HUDEP-2 (cell line): ENCODE results near the gene OMD.

Source experiments
- DNase-seq, 76 experiments: peaks; one replicate each; lab custom pipeline; 2025; ENCODE audit not compliant: unreplicated experiment in 76 of 76; lab: John Stamatoyannopoulos, UW

Gene OMD, protein sequence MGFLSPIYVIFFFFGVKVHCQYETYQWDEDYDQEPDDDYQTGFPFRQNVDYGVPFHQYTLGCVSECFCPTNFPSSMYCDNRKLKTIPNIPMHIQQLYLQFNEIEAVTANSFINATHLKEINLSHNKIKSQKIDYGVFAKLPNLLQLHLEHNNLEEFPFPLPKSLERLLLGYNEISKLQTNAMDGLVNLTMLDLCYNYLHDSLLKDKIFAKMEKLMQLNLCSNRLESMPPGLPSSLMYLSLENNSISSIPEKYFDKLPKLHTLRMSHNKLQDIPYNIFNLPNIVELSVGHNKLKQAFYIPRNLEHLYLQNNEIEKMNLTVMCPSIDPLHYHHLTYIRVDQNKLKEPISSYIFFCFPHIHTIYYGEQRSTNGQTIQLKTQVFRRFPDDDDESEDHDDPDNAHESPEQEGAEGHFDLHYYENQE

DNA sequence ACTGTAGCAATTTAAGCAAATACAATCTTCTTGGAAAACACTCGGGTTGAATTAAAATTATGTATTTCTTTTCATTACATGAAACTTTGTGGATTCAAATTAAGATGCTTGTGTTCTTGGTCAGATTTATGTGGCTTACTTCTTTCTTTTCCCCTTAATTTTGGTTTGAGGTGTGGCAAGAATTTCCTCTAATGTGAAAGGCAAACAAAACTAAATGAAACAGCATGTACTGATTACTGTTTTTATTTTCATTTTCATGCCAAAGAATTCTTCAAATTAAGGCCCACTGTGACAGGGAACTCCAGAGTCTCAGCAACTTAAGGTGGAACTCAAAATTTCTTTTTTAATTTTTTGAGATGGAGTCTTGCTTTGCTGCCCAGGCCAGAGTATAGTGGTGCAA is at the start of gene OMD:
TSS of gene OMD (minus strand) at position 132 of the 400 bp plus-strand sequence. CDS start 6,913 bp downstream, outside the sequence.
- no peak for DNase-seq

- no peak for DNase-seq
These were observed 43.9 kb upstream of the OMD start for GRCh38 chr9:92468206-92468605.

DNA sequence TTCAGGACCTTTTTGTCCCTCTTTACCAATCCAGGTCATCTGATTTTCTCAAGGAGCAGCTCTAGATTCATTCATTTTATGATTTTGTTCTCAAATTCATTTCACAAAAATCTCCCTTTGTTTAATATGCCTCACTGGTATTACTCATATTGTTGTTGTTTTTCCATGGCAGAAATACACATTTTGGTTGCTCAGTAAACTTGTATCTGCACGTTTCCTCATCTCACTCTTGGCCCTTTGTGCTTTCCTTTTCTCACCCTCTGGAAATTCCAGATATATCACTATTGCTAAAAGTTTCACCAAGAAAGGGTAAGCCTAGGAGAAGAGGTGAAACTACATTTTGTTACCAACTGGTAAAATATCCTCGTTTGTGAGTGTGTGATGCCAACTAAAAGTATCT is 43.2 kb upstream of the OMD start:
- no peak for DNase-seq

GRCh38 chr9:92467041-92467440 is 42.8 kb upstream of the OMD start:
- no peak for DNase-seq

DNA sequence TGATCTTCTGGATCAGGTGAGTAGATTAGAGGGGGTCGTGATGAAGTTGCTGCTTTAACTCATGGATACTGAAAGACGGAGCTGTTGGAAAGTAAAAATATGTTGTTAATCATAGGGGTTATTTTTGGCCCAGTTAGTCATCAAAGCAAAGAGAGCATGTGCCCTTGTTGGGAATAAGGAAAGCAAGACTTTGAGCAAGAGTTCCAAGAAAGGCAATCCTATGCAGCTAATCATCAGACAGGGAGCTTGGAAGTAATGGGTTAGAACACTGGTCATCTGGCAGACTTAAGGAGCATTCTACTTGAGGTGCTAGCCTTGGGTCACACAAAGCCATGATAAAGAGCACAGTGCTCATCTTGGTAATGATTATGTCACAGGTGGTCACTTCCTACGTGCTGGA is 39.7 kb upstream of the OMD start:
- no peak for DNase-seq

DNA sequence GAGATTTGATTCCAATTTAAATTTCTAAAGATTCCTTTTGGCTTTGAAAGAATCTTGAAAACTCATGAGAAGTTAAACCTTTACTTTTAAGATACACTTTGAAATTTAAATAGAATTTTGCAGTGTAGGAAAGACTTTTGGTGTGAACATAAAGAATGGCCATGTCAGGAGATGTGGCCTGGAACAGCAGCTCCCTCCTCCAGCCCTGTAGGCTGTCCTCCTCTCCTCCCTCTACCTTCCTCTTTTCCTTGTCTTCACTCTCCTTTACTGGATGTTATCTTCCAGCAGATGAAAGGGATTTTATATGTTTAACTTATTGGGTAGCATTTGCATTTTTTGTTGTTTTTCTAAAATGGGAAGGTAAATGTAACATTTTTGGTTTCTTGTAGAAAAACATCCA is 39.1 kb upstream of the OMD start:
- DNase-seq: no peak

DNA sequence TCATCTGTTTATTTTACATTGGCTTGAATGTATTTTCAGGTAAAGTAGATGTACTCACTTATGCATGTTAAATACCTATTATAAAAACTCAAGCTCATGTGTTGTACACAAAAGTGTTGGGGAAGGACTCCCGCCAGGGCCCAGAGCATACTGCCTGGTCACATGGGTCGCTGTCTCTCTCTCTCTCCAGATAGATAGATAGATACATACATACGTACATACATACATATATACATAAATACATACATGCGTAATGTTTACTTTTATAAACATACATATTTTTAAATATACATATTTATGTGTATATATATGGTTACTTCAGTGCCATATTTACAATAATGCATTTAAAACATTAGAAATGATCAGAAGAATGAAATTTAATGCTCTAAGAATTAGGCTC is 33.3 kb upstream of the OMD start:
- no peak for DNase-seq

DNA sequence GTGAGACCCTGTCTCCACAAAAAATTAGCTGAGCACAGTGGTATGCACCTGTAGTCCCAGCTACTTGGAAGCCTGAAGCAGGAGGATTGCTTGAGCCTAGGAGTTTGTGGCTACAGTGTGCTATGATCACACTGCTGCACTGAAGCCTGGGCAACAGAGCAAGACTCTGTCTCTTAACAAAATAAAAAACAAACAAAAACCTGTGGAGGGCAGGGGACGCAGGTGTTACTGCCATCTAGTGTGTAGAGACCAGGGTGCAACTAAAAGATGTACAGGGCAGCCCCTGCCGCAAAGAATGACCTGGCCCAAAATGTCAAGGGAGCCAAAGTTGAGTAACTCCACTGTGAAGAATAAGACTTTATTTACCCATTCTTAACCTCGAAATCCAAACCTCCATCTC is 30.9 kb upstream of the OMD start:
- DNase-seq: peak in 1 of 76 experiments; percentile 8

DNA sequence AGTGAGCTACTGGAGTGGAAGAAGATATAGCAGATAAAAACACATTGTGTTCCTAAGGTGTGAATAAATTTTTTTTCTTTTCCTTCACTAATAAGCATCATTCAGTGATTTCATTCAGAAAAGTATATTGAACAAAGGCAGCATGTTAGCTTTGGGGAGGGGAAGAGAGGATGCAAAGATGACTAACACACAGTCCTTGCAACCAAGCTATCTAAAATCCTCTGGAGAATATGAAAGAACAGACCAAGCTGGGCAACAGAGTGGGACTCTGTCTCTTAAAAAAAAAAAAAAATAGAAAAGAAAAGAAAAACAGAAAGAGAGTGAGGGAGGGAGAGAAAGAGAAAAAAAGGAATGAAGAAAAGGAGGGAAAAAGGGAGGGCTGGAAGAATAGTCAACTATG is 22.3 kb upstream of the OMD start:
- no peak for DNase-seq

- DNase-seq: no peak
These were observed 20.6 kb upstream of the OMD start for GRCh38 chr9:92444841-92445240.

DNA sequence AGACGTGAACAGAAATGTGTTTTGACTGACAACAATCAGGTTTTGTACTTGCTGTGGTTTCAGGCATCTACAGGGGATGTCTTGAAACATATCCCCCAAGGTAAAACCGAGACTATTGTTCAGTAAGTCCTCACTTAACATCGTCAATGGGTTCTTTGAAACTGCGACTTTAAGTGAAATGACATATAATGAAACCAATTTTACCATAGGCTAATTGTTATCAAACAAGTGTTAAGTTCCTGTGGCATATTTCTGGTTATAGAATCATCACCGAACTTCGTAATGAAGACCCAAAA is 16.4 kb upstream of the OMD start:
- no peak for DNase-seq

DNA sequence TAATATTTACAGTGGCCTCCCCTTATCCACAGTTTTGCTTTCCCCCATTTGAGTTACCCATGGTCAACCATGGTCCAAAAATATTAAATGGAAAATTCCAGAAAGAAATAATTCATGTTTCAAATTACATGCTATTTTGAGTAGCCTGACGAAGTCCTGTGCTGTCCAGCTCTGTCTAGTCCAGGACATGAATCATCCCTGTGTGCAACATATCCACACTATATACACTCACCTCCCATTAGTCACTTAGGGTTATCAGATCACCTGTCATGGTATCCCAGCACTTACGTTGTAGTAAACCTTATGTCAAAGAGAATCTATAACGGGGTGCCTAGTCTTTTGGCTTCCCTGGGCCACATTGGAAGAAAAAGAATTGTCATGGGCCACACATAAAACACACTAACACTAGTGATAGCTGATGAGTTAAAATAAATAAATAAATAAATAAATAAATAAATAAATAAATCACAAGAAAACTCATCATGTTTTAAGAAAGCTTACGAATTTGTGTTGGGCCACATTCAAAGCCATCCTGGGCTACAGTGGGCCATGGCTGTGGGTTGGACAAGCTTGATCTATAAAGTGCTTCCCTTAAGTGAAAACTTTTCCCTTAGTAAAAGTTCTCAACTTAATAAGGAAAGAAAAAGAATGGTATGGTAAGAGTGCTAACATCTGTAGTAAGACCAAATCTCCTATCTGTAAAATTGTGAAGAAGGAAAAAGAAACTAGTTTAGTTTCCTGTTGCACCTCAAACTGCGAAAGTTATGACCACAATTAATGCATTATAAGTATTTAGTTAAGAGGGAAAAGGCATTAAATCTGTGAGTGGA is 15.9 kb upstream of the OMD start:
- no peak for DNase-seq

DNA sequence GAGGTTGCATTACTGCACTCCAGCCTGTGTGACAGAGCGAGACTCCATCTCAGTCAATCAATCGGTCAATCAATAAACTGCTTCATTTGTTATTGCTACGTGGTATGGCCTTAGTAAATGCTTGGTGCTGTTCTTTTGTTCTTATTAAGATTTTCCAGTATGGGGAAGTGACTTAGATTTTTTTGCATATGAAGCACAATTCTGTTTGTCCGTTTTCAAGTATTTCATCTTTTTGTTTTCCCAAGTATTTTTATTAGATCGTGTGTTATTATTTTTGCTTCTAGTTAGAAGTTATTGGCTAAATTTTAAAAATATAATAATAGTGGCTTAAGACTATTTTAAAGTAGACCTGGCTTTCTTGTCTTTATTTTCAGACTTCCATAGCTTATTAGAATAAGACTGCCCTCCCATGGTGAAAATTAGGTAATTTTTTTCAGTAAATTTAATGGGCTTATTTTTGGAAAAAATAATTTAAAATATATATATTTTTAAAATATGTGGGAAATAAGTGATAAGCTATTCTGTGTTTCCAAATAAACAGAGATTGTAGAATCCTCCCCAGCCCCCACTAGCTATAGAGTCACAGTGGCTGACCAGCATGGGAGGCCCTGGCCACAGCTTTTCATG is 14.7 kb upstream of the OMD start:
- DNase-seq: no peak

- DNase-seq: no peak
These were observed 11.0 kb upstream of the OMD start for GRCh38 chr9:92435263-92435662.

- no peak for DNase-seq
These were observed 8.8 kb upstream of the OMD start for GRCh38 chr9:92432972-92433548.

DNA sequence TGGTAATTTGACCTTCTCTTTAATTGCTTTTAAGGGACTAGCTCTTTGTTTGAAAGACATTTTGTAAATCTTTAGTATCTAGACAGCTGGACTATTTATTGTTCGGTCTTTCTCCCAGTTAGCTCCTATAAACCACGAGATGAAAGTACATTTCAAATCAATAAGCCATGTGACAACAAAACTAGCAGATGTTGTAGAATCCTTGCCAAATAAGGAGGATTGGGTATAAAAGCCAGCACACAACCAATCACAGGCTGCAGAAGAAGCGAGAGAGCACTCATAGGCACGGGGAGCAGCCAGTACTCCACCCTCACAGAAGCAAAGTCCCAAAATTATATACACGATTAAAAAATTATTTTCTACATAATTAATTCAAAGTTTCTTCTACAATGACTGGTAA is 8.1 kb upstream of the OMD start:
- DNase-seq: no peak

DNA sequence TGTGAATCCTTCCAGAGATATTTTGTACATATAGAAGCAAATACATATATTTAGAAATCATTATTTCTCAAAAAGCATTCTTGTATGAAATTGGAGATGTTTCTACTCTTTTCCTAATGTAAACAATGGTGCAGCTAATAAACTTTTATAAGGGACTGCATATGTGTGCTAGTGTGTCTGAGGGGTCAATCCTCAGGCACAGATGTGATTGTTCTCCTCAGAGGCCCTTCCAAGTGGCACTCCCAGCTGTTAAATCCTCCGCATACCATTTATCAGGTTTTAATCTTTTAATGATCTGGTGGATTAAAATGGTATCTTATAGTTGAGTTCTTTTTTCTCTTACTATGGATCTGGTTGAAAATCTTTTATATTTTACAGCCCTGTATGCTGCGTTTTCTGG is 5.6 kb upstream of the OMD start:
- DNase-seq: no peak

GRCh38 chr9:92426501-92427145 is 2.4 kb upstream of the OMD start:
- no peak for DNase-seq

- DNase-seq: no peak
These were observed 1.2 kb upstream of the OMD start for GRCh38 chr9:92425474-92425873.

DNA sequence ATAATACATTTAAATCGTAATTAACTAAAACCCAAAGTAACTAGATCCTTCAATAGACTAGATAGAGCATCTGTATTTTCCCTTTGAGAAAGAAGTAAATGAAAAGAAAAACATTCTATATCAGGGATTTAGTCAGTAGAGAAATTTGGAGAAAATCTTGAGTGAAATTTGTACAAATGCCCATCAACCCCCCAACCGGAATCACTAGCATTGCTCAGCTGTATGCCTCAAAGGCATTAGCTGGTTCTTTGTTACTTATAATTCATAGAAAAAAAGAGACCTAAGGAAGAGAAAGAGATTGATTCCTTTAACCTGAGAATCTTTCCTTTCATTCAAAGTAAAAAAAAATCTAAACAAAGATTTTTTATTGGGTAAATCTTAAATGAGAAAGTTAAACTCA is 659 bp downstream of the OMD start:
- no peak for DNase-seq
